ENCODE measurements around the gene TNK2. TPM values are rescaled to one million over a fixed set of nuclear protein-coding genes. Genes with fewer than 3 reads are reported as not detected.

Gene TNK2
- total and polyA plus RNA-seq, 2 donors (not counting 3 experiments of a cell fraction or from before 2014, with no cell fraction given), result 18.6 to 71.6 TPM

DNA sequence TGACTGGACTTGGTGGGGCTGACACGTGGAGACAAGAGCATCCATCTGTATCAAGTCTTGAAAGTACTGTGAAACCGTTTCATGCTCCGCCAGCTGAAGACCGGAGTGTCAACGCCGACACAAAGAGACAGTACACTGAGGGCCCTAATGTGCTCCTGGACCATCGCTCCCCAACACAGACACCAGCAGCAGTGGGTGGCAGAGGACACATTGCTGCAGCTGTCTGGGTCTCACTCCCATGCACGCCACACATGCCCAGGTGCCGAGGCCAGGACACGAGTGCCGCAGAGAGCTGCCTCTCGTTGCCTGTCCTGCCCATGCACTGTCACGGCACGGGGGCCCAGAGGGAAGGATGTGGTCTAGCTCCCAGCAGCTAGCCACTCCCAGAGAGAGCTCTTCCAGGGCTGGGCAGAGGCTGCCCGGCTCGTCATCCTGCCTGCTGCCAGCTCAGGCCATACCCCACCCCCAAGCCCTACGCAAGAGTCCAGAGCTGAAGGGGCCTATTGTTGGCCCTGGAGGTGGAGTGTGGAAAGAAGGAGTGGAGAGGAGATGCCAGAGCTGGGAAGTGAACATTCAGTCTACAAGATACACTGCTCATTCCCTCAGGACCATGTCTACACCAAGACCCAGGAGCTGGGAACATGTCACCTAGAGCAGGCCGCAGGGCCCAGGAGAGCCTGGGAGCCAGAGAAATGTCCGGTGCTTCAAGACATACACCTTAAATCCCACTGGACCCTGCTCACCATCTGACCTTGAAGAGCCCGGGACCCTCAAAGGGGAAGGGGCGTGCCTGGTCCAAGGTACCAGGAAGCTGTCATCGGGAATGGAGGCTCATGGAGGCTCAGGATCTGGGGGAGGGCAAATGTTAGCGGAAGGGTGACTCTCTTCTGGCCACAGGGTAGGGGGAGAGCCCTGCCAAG, 7.7 kb downstream of the TNK2 start:
- dilution Hi-C loops (cut with MboI; ENCODE audit: extremely low pct_ligation_motif_present, low sequenced_read_pairs), result no loop called here
- Histone ChIP-seq H3K9ac (replicated peaks; ENCODE audit: extremely low read depth, insufficient read depth, low read length) (no peak overlapping the region), H3K4me1 (ENCODE audit: control insufficient read depth, extremely low read depth, insufficient read depth, low read length) (peaks cover 30% of the 10 kb centered on the region), H3K27ac (ENCODE audit: insufficient read depth, low read depth, low read length) (no peak overlapping the region), H3K27me3 (ENCODE audit: control insufficient read depth in 2 of 2, insufficient read depth in 2 of 2, low read length in 2 of 2) (no peaks in the 10 kb centered on the region), H3K9me1 (replicated peaks; ENCODE audit: control insufficient read depth, extremely low read depth, insufficient read depth, low read length) (no peaks in the 10 kb centered on the region), H2AFZ (ENCODE audit: low read depth, low read length) (no peak overlapping the region), H3K9me3 (replicated peaks; ENCODE audit: control insufficient read depth, insufficient read depth, low read length) (no peaks in the 10 kb centered on the region), H3K79me2 (ENCODE audit: control insufficient read depth, insufficient read depth, low read length) (no peaks in the 10 kb centered on the region), H3K36me3 (ENCODE audit: control insufficient read depth in 2 of 2, extremely low read depth in 1 of 2, insufficient read depth in 2 of 2, low read length in 2 of 2) (no peaks in the 10 kb centered on the region), H3K4me2 (ENCODE audit: insufficient read depth, low read length) (no peak overlapping the region), H4K20me1 (replicated peaks; ENCODE audit: control insufficient read depth, extremely low read depth, insufficient read depth, low read length) (no peaks in the 10 kb centered on the region), H3K4me3 (replicated peaks in 1 of 3; ENCODE audit: insufficient read depth in 1 of 3, low read depth in 1 of 3, low read length in 3 of 3) (no peak overlapping the region)
- CTCF ChIA-PET, result interaction anchor here (0.8 to 5.7 kb wide), 5 partner anchors 8 to 41 kb away, joined by 3 to 29 read pairs (median 15); partner anchors contain the start of gene TNK2
- POLR2A ChIA-PET, result no interaction called here
- TF ChIP-seq, protein P1, sequence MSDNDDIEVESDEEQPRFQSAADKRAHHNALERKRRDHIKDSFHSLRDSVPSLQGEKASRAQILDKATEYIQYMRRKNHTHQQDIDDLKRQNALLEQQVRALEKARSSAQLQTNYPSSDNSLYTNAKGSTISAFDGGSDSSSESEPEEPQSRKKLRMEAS (IDR thresholded peaks at IDR 0.05; ENCODE audit: insufficient read depth, insufficient read length), result no peak
- TF ChIP-seq GATA2 (IDR thresholded peaks at IDR 0.05; ENCODE audit: insufficient read depth, insufficient read length, low read depth, low read length), result no peak
- TF ChIP-seq, protein P2, sequence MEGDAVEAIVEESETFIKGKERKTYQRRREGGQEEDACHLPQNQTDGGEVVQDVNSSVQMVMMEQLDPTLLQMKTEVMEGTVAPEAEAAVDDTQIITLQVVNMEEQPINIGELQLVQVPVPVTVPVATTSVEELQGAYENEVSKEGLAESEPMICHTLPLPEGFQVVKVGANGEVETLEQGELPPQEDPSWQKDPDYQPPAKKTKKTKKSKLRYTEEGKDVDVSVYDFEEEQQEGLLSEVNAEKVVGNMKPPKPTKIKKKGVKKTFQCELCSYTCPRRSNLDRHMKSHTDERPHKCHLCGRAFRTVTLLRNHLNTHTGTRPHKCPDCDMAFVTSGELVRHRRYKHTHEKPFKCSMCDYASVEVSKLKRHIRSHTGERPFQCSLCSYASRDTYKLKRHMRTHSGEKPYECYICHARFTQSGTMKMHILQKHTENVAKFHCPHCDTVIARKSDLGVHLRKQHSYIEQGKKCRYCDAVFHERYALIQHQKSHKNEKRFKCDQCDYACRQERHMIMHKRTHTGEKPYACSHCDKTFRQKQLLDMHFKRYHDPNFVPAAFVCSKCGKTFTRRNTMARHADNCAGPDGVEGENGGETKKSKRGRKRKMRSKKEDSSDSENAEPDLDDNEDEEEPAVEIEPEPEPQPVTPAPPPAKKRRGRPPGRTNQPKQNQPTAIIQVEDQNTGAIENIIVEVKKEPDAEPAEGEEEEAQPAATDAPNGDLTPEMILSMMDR (IDR thresholded peaks at IDR 0.05; ENCODE audit: extremely low read depth in 1 of 2, insufficient read depth in 1 of 2, low read depth in 1 of 2, low read length in 2 of 2), result no peak
- TF ChIP-seq JUN (IDR thresholded peaks at IDR 0.05; ENCODE audit: borderline replicate concordance, insufficient read depth, insufficient read length, low read depth), result no peak
- no peak for TF ChIP-seq MYC (IDR thresholded peaks at IDR 0.05; ENCODE audit: low read depth, low read length)
- no peak for TF ChIP-seq FOS (IDR thresholded peaks at IDR 0.05; ENCODE audit: borderline replicate concordance, insufficient read depth, low read length)
- no peak for FAIRE-seq
- intact Hi-C loops (cut with micrococcal nuclease), result no loop called here
- DNase-seq (ENCODE audit: low read depth, low spot score), result no peak
- BruUV-seq (replicated peaks), result no TSS peak

Measured in endothelial cell of umbilical vein (primary cell).